COLO668 (cell line): ENCODE results near the gene RET.

Experiments
- DNase-seq: peaks from one replicate; lab custom pipeline; 2025; ENCODE audit not compliant: unreplicated experiment; lab: John Stamatoyannopoulos, UW

RET gene

GRCh38 chr10:43160046-43160920, 83.4 kb downstream of the RET start:
- no peak for DNase-seq

GRCh38 chr10:43160921-43161255, 84.0 kb downstream of the RET start:
- no peak for DNase-seq

DNA sequence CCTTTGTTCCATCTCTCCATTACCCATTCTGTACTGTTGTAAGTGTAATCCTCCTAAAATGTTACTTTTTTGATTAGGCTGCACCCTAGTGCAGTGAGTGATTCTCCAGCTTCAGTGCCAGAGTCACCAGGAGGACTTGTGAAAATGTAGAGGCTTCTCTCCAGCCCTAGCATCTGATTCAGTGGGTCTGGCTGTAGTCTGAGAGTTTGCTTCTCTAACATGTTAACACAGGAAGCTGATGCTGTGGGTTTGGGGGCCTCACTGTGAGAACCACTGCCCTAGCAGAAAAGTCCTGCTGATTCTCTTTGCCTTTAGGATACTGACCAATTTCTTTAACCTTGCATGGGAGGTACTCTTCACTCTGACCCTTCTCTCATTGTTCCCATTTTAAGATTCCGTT, 85.7 kb downstream of the RET start:
- no peak for DNase-seq

GRCh38 chr10:43166207-43166879, 89.5 kb downstream of the RET start:
- no peak for DNase-seq

GRCh38 chr10:43166880-43167497, 90.1 kb downstream of the RET start:
- DNase-seq, result peak; percentile 11

DNA sequence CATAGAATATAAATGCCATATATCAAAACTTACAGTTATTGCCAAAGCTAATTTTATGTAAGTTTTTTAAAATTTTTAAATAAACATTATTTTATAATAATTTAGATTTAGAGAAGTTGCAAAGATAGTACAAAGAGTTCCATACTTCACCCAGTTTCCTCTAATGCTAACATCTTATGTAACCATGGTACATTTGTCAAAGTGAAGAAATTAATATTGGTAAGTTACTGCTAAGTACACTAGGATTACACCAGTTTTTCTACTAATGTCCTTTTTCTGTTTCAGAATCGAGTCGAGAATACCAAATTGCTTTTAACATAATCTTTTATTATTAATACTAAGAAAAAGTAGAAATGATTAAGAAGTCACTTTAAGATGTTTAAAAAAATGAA, 90.6 kb downstream of the RET start:
- no peak for DNase-seq

DNA sequence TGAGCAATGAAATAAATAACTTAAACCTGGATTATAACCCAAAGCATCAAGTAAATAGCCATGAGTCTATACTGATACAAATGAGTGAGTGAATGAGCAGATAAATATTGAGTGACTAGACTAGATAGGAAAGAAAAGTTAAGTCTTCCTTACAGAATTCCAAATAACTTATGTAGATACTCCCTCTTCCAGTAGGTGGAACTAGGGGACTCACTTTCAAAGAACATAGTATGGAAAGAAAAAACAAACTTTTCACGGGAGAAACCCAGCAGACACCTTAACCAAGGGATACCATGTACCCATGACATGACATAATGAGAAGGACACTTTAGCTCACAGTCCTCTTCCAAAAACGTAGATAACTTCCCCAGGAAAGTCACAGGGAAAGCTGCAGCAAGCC, 93.6 kb downstream of the RET start:
- no peak for DNase-seq

DNA sequence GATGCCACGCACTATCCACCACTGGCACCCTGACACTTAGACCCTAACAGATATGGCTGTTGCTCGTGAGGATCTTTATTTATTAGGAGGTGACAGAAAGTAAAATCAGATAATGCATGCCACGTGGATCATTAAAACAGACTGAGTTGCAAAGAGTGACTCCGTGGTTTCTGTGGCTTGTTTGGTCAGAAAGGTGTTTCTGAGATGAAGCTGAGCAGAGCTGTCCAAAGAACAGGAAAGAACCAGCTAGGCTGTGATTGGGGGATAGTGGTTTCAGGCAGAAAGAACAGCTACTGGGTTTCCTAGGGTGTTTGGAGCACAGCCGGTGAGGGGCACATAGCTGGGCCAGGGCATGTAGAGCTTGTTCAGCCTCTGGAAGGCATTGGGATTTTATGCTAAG, 95.8 kb downstream of the RET start:
- DNase-seq, result no peak

GRCh38 chr10:43173120-43173519, 96.3 kb downstream of the RET start:
- DNase-seq, result no peak

DNA sequence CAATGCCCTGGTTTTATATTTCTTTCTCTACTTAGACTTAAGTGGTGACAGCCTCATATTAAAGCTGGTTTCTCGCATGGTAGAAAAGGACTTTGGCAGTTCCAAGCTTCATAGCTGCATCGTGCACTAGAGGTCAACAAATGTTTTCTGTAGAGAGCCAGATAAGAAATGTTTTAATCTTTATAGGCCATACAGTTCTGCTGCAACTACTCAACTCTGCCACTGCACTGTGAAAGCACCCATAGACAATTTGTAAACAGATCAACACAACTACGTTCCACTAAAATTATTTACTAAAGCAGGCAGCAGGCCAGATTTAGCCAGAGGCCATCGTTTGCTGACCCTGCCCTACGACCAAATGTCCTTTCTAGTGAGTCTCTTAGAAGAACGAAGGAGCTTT, 98.1 kb downstream of the RET start:
- DNase-seq, result no peak

GRCh38 chr10:43176271-43176670, 99.4 kb downstream of the RET start:
- no peak for DNase-seq

- DNase-seq, result no peak
These were observed 100.7 kb downstream of the RET start for GRCh38 chr10:43177595-43177994.
